HepG2 (cell line): ENCODE measurements around the gene C22orf31. TPM values are rescaled to one million over a fixed set of nuclear protein-coding genes. Genes with fewer than 3 reads are reported as not detected.

ENCODE experiments used
- ATAC-seq: fragments of 200-7000 bp; cut with Tn5 transposase; 3 replicates; pipeline ENCODE4 v1.9.1; 2020; ENCODE audit warnings: mild to moderate bottlenecking, moderate library complexity
- BruUV-seq: library from RNA; stranded (reverse); fragments of 400-500 nt; replicated peaks from 2 replicates; lab custom pipeline; 2021; lab: Mats Ljungman, UMichigan
- CTCF ChIA-PET: fragments of 300-600 bp; formaldehyde crosslinking; extraction: SDS; loops from one replicate; lab custom pipeline; 2021; ENCODE audit warnings: low total read pairs, inconsistent platforms, low intra/inter-chr PET ratio; lab: Yijun Ruan, JAX
- POLR2A ChIA-PET: fragments of 350-600 bp; sonication (Branson Sonifier 250); formaldehyde crosslinking; loops from one replicate; lab custom pipeline; 2020; ENCODE audit warnings: antibody characterized with exemption, inconsistent platforms; lab: Yijun Ruan, JAX
- DNase-seq: peaks from one replicate; pipeline ENCODE4 v3.0.0-alpha.2; 2015; ENCODE audit warnings: low spot score
- FAIRE-seq: peaks from 3 replicates; lab custom pipeline; 2011; peaks lifted over from hg19 to GRCh38; lab: Jason Lieb, UNC
- H2AFZ ChIP-seq: one replicate; pipeline ENCODE4 v1.6.1; 2011; ENCODE audit warnings: low read length, inconsistent platforms
- H3K27ac ChIP-seq: fragments of 300-600 bp; 3 replicates; pipeline ENCODE4 v1.8.0; 2011; ENCODE audit warnings: mixed run types, mild to moderate bottlenecking, mixed read lengths, low read length, inconsistent platforms; ENCODE audit not compliant: insufficient read depth; ENCODE audit errors: extremely low read length
- H3K27me3 ChIP-seq, 2 experiments: fragments of 200-600 bp in 1 of 2; 2 replicates in 1 of 2; 3 replicates in 1 of 2; pipeline versions ENCODE4 v1.6.0 to v1.8.0; 2011; ENCODE audit warnings: low read length in 2 of 2, mild to moderate bottlenecking in 2 of 2, moderate library complexity in 2 of 2, inconsistent platforms in 1 of 2; ENCODE audit not compliant: insufficient read depth in 2 of 2, control insufficient read depth in 1 of 2
- H3K36me3 ChIP-seq, 2 experiments: fragments of 200-600 bp in 1 of 2; replicated peaks in 1 of 2; 2 replicates in 1 of 2; 3 replicates in 1 of 2; pipeline versions ENCODE4 v1.5.1 to v1.8.0; 2011; ENCODE audit warnings: low read length in 2 of 2, inconsistent platforms in 1 of 2; ENCODE audit not compliant: insufficient read depth in 2 of 2, control insufficient read depth in 1 of 2
- H3K4me1 ChIP-seq: 2 replicates; pipeline ENCODE4 v1.5.1; 2012; ENCODE audit warnings: low read length, inconsistent platforms; ENCODE audit not compliant: insufficient read depth
- H3K4me2 ChIP-seq: 2 replicates; pipeline ENCODE4 v1.6.0; 2011; ENCODE audit warnings: low read depth, low read length, inconsistent platforms
- H3K4me3 ChIP-seq, 3 experiments: fragments of 200-600 bp in 1 of 3; sonication (generic), shearing (Covaris generic) in 1 of 3; replicated peaks in 1 of 3; 2 replicates each; pipeline ENCODE4 v1.5.1; 2011 to 2016; ENCODE audit warnings: low read length in 3 of 3, inconsistent platforms in 2 of 3, low read depth in 2 of 3, mild to moderate bottlenecking in 2 of 3, control low read depth in 1 of 3, mixed read lengths in 1 of 3; ENCODE audit not compliant: insufficient read depth in 1 of 3
- H3K79me2 ChIP-seq: one replicate; pipeline ENCODE4 v1.6.1; 2011; ENCODE audit warnings: low read length, inconsistent platforms; ENCODE audit not compliant: insufficient read depth
- H3K9ac ChIP-seq: 2 replicates; pipeline ENCODE4 v1.6.0; 2011; ENCODE audit warnings: mild to moderate bottlenecking, low read depth, low read length, inconsistent platforms; ENCODE audit not compliant: insufficient read depth
- H3K9me3 ChIP-seq: 2 replicates; pipeline ENCODE4 v1.5.1; 2012; ENCODE audit warnings: mild to moderate bottlenecking, low read length
- H4K20me1 ChIP-seq: 2 replicates; pipeline ENCODE4 v1.6.0; 2011; ENCODE audit warnings: inconsistent platforms, mild to moderate bottlenecking, low read length, moderate library complexity; ENCODE audit not compliant: insufficient read depth
- ARID2 ChIP-seq: sonication (generic); formaldehyde crosslinking; IDR thresholded peaks from 2 replicates; pipeline ENCODE4 v1.8.1; 2022; ENCODE audit warnings: mild to moderate bottlenecking, missing genetic modification reagents, borderline replicate concordance
- DNMT3B ChIP-seq: conservative IDR thresholded peaks from 2 replicates; pipeline ENCODE4 v1.6.1; 2016; ENCODE audit warnings: missing biosample characterization, control low read depth
- DPF2 ChIP-seq: sonication (generic); formaldehyde crosslinking; IDR thresholded peaks from 2 replicates; pipeline ENCODE4 v1.4.0; 2020; ENCODE audit warnings: mild to moderate bottlenecking, low read depth, missing genetic modification reagents, borderline replicate concordance
- EEA1 ChIP-seq: sonication (generic); formaldehyde crosslinking; IDR thresholded peaks from 2 replicates; pipeline ENCODE4 v1.5.1; 2020; ENCODE audit warnings: mild to moderate bottlenecking, missing genetic modification reagents, borderline replicate concordance
- GPN1 ChIP-seq: sonication (generic); formaldehyde crosslinking; IDR thresholded peaks from 2 replicates; pipeline ENCODE4 v1.5.1; 2020; ENCODE audit warnings: missing genetic modification reagents, borderline replicate concordance
- KLF11 ChIP-seq: IDR thresholded peaks from 2 replicates; pipeline ENCODE4 v1.6.1; 2016; ENCODE audit warnings: missing compliant biosample characterization
- POLR2A ChIP-seq, 2 experiments: IDR thresholded peaks; 2 replicates each; pipeline ENCODE4 v1.6.1; 2011; ENCODE audit warnings: low read depth in 2 of 2, low read length in 2 of 2, mild to moderate bottlenecking in 1 of 2, moderate library complexity in 1 of 2; ENCODE audit not compliant: insufficient read depth in 1 of 2
- ZNF232 ChIP-seq: sonication (generic); formaldehyde crosslinking; IDR thresholded peaks from 2 replicates; pipeline ENCODE4 v1.4.0; 2020; ENCODE audit warnings: missing genetic modification reagents, borderline replicate concordance
- ZNF530 ChIP-seq: sonication (generic); formaldehyde crosslinking; IDR thresholded peaks from 2 replicates; pipeline ENCODE4 v1.5.0; 2020; ENCODE audit warnings: low read depth, mild to moderate bottlenecking, missing genetic modification reagents
- WGBS: methylation state at CpG from one replicate; pipeline ENCODE4 v1.1.6; 2017; ENCODE audit warnings: low lambda C conversion rate; 5-methylcytosine and 5-hydroxymethylcytosine counted together
- in situ Hi-C: cut with HindIII; loops from 2 replicates; pipeline ENCODE4 v1.10.0; 2017; ENCODE audit warnings: low pct_unique_long_range_greater_than_20kb; ENCODE audit not compliant: extremely low pct_ligation_motif_present
- intact Hi-C: fragments of 100-400 bp; cut with micrococcal nuclease; formaldehyde crosslinking; loops from one replicate; pipeline ENCODE4 v1.10.0; 2022; ENCODE audit not compliant: unreplicated experiment
- polyA plus RNA-seq, 8 experiments: library from polyadenylated mRNA; depleted of rRNA in 3 of 8; stranded (reverse) in 7 of 8; unstranded in 1 of 8; fragments of >200 nt; fragmentation: Illumina TruSeq in 4 of 8; extraction: Trizol in 4 of 8; gene quantifications; 2 replicates each; pipeline versions ENCODE4 v1.2.1 to v1.2.3, GENCODE V29; 2011 to 2016; ENCODE audit warnings: low read depth in 4 of 8, missing spikeins in 1 of 8, mixed read lengths in 1 of 8; ENCODE audit not compliant: insufficient read depth in 1 of 8
- total RNA-seq, 5 experiments: library from RNA; depleted of rRNA; stranded (reverse); fragments of >200 nt; fragmentation: Illumina TruSeq; extraction: Trizol; gene quantifications; 2 replicates each; pipeline ENCODE4 v1.2.3, GENCODE V29; 2016; ENCODE audit warnings: low read depth in 1 of 5
- TF ChIP-seq, protein P1 (sequence below): sonication (generic); formaldehyde crosslinking; IDR thresholded peaks from 2 replicates; pipeline ENCODE4 v1.4.0; 2020; ENCODE audit warnings: missing genetic modification reagents
- TF ChIP-seq, protein P2 (sequence below): sonication (generic); formaldehyde crosslinking; IDR thresholded peaks from 2 replicates; pipeline ENCODE4 v1.8.0; 2022; ENCODE audit warnings: missing genetic modification reagents, mild to moderate bottlenecking, borderline replicate concordance
- TF ChIP-seq, protein P3 (sequence below): sonication (generic); formaldehyde crosslinking; IDR thresholded peaks from 2 replicates; pipeline ENCODE4 v1.8.1; 2023; ENCODE audit warnings: mild to moderate bottlenecking, inconsistent platforms, moderate library complexity, missing genetic modification reagents, borderline replicate concordance

The C22orf31 gene
- total and polyA plus RNA-seq, 2 of the 13 experiments (the other 11 are each of a cell fraction or from before 2014, with no cell fraction given): not detected

DNA sequence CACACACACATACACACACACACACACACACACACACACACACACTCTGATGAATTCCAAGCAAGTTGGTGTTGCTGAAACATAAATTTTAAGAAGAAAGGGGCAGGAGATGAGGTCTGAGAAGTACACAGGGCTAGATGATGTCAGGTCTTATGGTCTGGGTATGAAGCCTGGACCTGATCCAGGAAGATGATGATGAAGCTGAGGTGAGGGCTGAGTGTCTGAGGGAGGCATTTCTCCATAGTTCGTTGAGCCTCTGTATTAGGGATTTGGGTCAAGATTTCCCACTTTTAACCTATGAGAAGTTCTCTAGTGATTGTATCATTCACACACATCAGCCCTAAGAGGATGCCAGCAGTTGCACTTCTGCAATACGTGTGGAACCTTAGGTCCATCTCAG is 43.8 kb upstream of the C22orf31 start:
- FAIRE-seq: no peak
- TF ChIP-seq ARID2 (no peak), GPN1 (CRISPR knock-in tag) (no peak), DNMT3B (CRISPR knock-in tag) (no peak), KLF11 (CRISPR knock-in tag) (no peak), EEA1 (CRISPR knock-in tag) (no peak), DPF2 (CRISPR knock-in tag) (no peak), POLR2A (IDR thresholded peaks at IDR 0.05; ENCODE audit: insufficient read depth in 1 of 2, low read depth in 2 of 2, low read length in 2 of 2) (no peak), ZNF530 (no peak), ZNF232 (CRISPR knock-in tag) (no peak)
- TF ChIP-seq, protein P1, sequence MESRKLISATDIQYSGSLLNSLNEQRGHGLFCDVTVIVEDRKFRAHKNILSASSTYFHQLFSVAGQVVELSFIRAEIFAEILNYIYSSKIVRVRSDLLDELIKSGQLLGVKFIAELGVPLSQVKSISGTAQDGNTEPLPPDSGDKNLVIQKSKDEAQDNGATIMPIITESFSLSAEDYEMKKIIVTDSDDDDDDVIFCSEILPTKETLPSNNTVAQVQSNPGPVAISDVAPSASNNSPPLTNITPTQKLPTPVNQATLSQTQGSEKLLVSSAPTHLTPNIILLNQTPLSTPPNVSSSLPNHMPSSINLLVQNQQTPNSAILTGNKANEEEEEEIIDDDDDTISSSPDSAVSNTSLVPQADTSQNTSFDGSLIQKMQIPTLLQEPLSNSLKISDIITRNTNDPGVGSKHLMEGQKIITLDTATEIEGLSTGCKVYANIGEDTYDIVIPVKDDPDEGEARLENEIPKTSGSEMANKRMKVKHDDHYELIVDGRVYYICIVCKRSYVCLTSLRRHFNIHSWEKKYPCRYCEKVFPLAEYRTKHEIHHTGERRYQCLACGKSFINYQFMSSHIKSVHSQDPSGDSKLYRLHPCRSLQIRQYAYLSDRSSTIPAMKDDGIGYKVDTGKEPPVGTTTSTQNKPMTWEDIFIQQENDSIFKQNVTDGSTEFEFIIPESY (CRISPR knock-in tag): no peak
- TF ChIP-seq, protein P2, sequence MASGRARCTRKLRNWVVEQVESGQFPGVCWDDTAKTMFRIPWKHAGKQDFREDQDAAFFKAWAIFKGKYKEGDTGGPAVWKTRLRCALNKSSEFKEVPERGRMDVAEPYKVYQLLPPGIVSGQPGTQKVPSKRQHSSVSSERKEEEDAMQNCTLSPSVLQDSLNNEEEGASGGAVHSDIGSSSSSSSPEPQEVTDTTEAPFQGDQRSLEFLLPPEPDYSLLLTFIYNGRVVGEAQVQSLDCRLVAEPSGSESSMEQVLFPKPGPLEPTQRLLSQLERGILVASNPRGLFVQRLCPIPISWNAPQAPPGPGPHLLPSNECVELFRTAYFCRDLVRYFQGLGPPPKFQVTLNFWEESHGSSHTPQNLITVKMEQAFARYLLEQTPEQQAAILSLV (CRISPR knock-in tag): no peak
- TF ChIP-seq, protein P3, sequence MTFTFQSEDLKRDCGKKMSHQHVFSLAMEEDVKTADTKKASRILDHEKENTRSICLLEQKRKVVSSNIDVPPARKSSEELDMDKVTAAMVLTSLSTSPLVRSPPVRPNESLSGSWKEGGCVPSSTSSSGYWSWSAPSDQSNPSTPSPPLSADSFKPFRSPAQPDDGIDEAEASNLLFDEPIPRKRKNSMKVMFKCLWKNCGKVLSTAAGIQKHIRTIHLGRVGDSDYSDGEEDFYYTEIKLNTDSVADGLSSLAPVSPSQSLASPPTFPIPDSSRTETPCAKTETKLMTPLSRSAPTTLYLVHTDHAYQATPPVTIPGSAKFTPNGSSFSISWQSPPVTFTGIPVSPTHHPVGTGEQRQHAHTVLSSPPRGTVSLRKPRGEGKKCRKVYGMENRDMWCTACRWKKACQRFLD (CRISPR knock-in tag): no peak
- BruUV-seq: no TSS peak
- ChIA-PET POLR2A (no interaction called here), CTCF (no interaction called here)
- H3K9ac ChIP-seq: no peak overlapping the region
- no peak overlapping the region for H3K4me2 ChIP-seq
- no peak overlapping the region for H3K4me3 ChIP-seq
- no peak for ATAC-seq
- no peaks in the 10 kb centered on the region for H3K36me3 ChIP-seq
- H3K27ac ChIP-seq: no peak overlapping the region
- peaks cover 12% of the 10 kb centered on the region for H3K4me1 ChIP-seq
- no peaks in the 10 kb centered on the region for H3K9me3 ChIP-seq
- no peaks in the 10 kb centered on the region for H3K79me2 ChIP-seq
- H2AFZ ChIP-seq: no peak overlapping the region
- H3K27me3 ChIP-seq: no peaks in the 10 kb centered on the region
- H4K20me1 ChIP-seq: no peaks in the 10 kb centered on the region
- WGBS: 80% methylated on average over 2 of the region's 2 CpGs
- in situ Hi-C loops (no loop called here), intact Hi-C loops (no loop called here)
- no peak for DNase-seq
